NCI-H748 treated with DMSO at 0.1 percent for 48 hours (cell line): ENCODE data around the gene STARD13.

Experiments
- DNase-seq: peaks from one replicate; lab custom pipeline; 2025; lab: John Stamatoyannopoulos, UW

STARD13 gene

GRCh38 chr13:33285420-33286124 lies at the start of gene STARD13:
Gene STARD13, minus strand, starts transcription at chr13:33285755. Its CDS starts 117 bp downstream, at chr13:33285638.
- peak; percentile 92 for DNase-seq

GRCh38 chr13:33334831-33335230 lies 49.3 kb upstream of the STARD13 start:
- DNase-seq: no peak

GRCh38 chr13:33331962-33332361 lies 46.4 kb upstream of the STARD13 start:
- no peak for DNase-seq

- no peak for DNase-seq
Measured at GRCh38 chr13:33330483-33330882, 44.9 kb upstream of the STARD13 start.

- no peak for DNase-seq
Measured at GRCh38 chr13:33328701-33329100, 43.1 kb upstream of the STARD13 start.

- DNase-seq: no peak
Measured at GRCh38 chr13:33326723-33327122, 41.2 kb upstream of the STARD13 start.

- peak; percentile 48 for DNase-seq
Measured at GRCh38 chr13:33326246-33326645, 40.7 kb upstream of the STARD13 start.

- DNase-seq: no peak
Measured at GRCh38 chr13:33323801-33324510, 38.4 kb upstream of the STARD13 start.

- peak; percentile 25 for DNase-seq
Measured at GRCh38 chr13:33322965-33323668, 37.6 kb upstream of the STARD13 start.

- DNase-seq: no peak
Measured at GRCh38 chr13:33322543-33322809, 36.9 kb upstream of the STARD13 start.

GRCh38 chr13:33321686-33322542 lies 36.4 kb upstream of the STARD13 start:
- DNase-seq: no peak

GRCh38 chr13:33319859-33320258 lies 34.3 kb upstream of the STARD13 start:
- DNase-seq: peak; percentile 18

- DNase-seq: no peak
Measured at GRCh38 chr13:33318744-33319143, 33.2 kb upstream of the STARD13 start.

- no peak for DNase-seq
Measured at GRCh38 chr13:33318037-33318436, 32.5 kb upstream of the STARD13 start.

- no peak for DNase-seq
Measured at GRCh38 chr13:33316890-33317289, 31.3 kb upstream of the STARD13 start.

GRCh38 chr13:33313504-33313903 lies 27.9 kb upstream of the STARD13 start:
- DNase-seq: no peak

GRCh38 chr13:33312861-33313212 lies 27.3 kb upstream of the STARD13 start:
- no peak for DNase-seq

GRCh38 chr13:33312150-33312860 lies 26.8 kb upstream of the STARD13 start:
- no peak for DNase-seq

GRCh38 chr13:33311040-33311439 lies 25.5 kb upstream of the STARD13 start:
- DNase-seq: no peak

- no peak for DNase-seq
Measured at GRCh38 chr13:33310245-33311038, 24.9 kb upstream of the STARD13 start.

- no peak for DNase-seq
Measured at GRCh38 chr13:33308863-33309262, 23.3 kb upstream of the STARD13 start.
